ENCODE results near the gene ZRSR2.

DNA sequence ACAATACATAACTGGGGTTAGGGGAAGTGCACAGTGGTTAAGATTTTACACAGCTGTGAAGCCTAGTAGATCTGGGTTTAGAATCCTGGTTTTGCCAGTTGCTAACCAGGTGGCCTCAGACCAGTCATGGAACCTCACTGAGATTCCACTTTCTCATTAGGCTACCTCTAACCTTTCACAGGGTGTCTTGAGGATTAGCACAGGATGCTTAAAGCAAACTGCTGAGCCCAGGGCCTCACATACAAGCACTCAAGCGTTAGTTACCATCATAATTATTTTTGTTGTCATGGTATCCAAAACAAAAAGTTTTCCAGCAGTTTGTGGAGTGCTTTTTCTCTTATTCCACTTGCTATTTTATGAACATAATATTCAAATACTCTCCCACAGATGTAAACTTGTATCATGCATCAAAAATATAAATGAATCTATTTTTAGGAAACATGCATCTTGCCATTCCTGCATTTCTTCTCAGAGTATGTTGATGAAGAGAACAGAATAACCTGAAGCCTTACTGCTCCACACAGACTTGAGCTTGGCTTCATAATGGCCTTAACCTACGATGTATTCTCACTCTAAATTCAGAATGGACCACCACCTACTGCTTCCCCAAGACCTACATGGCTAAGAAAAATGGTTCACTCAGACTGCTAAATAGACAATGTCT lies 51.7 kb downstream of the ZRSR2 start:
- TF ChIP-seq EZH2 (IDR thresholded peaks at IDR 0.05; ENCODE audit: low read depth, unreplicated experiment) (no peak), POLR2AphosphoS5 (IDR thresholded peaks at IDR 0.05; ENCODE audit: low read depth) (no peak), CTCF (conservative IDR thresholded peaks at IDR 0.05; ENCODE audit: low read depth in 2 of 2) (no peak), REST (IDR thresholded peaks at IDR 0.05; ENCODE audit: unreplicated experiment) (no peak), EZH2phosphoT487 (IDR thresholded peaks at IDR 0.05; ENCODE audit: unreplicated experiment) (no peak), ZNF331 (CRISPR knock-in tag; IDR thresholded peaks at IDR 0.05; ENCODE audit: low read depth) (no peak), JUNB (IDR thresholded peaks at IDR 0.05; ENCODE audit: unreplicated experiment) (no peak), NANOG (IDR thresholded peaks at IDR 0.05; ENCODE audit: borderline replicate concordance) (no peak), ZNF462 (CRISPR knock-in tag; IDR thresholded peaks at IDR 0.05) (no peak)
